ENCODE measurements around the gene ZMYND11.

The ZMYND11 gene

GRCh38 chr10:91313-91712 is 43.9 kb upstream of the ZMYND11 start:
- ChIA-PET CTCF (no interaction called here), POLR2A (no interaction called here)
- TF ChIP-seq, protein P1, sequence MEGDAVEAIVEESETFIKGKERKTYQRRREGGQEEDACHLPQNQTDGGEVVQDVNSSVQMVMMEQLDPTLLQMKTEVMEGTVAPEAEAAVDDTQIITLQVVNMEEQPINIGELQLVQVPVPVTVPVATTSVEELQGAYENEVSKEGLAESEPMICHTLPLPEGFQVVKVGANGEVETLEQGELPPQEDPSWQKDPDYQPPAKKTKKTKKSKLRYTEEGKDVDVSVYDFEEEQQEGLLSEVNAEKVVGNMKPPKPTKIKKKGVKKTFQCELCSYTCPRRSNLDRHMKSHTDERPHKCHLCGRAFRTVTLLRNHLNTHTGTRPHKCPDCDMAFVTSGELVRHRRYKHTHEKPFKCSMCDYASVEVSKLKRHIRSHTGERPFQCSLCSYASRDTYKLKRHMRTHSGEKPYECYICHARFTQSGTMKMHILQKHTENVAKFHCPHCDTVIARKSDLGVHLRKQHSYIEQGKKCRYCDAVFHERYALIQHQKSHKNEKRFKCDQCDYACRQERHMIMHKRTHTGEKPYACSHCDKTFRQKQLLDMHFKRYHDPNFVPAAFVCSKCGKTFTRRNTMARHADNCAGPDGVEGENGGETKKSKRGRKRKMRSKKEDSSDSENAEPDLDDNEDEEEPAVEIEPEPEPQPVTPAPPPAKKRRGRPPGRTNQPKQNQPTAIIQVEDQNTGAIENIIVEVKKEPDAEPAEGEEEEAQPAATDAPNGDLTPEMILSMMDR (IDR thresholded peaks at IDR 0.05; ENCODE audit: insufficient read depth, low read length, missing control alignments) = no peak
- no peak overlapping the region for H3K4me3 ChIP-seq (ENCODE audit: low read depth, low read length)
- no peak for DNase-seq (ENCODE audit: low read depth, low spot score)

DNA sequence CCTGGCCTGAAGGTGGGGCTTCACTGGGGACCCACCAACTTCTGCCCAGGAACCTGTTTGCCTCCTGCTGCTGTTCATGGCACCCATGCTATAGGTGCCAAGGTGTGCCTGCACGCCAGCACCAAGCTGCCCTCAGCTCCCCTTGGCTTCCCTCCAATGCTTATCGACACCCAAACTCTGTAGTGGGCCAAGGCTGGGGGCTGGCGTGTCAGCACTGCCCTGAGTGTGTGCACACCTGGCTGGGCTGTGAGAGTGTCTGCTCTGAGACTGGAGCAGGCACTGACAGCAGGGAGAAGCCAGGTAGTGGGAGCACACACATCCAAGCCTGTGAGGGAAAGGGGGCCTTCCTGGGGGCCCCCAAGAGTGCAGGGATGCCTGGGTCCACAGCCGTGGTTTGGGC is 43.1 kb upstream of the ZMYND11 start:
- no peak overlapping the region for H3K4me3 ChIP-seq (ENCODE audit: low read depth, low read length)
- ChIA-PET CTCF (no interaction called here), POLR2A (no interaction called here)
- TF ChIP-seq, protein P1 (IDR thresholded peaks at IDR 0.05; ENCODE audit: insufficient read depth, low read length, missing control alignments) = no peak
- no peak for DNase-seq (ENCODE audit: low read depth, low spot score)

DNA sequence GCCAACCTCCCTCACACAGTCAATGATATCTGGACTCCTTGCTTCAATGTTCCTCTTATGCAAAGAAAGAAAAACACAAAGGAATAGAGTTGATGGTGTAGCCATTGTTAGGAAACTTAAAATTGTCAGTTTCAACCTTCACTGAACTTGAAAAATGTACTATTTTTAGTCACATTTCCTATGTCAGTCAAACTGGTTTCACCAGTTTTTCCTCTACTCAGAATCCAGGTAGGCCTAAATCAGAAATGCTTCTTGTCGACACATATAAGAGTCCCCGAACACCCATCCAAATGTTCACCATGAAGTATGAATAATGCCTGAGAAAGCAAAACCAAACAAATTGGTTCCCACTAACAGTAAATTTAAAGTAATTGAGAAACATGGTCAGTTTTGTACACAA is 42.4 kb upstream of the ZMYND11 start:
- POLR2A ChIA-PET = no interaction called here
- TF ChIP-seq, protein P1 (IDR thresholded peaks at IDR 0.05; ENCODE audit: insufficient read depth, low read length, missing control alignments) = no peak
- CTCF ChIA-PET = no interaction called here
- no peak overlapping the region for H3K4me3 ChIP-seq (ENCODE audit: low read depth, low read length)
- DNase-seq (ENCODE audit: low read depth, low spot score) = no peak

DNA sequence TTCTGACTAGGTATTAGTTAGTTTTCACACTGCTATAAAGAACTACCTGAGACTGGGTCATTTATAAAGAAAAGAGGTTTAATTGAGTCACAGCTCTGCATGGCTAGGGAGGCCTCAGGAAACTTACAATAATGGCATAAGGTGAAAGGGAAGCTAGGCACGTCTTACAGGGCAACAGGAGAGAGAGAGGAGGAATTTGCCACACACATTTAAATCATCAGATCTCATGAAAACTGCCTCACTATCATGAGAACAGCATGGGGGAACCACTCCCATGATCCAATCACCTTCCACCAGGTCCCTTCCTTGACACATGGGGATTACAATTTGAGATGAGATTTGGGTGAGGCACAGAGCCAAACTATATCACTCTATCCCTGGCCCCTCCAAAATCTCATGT is 40.6 kb upstream of the ZMYND11 start:
- TF ChIP-seq, protein P1 (IDR thresholded peaks at IDR 0.05; ENCODE audit: insufficient read depth, low read length, missing control alignments) = no peak
- POLR2A ChIA-PET = no interaction called here
- no peak overlapping the region for H3K4me3 ChIP-seq (ENCODE audit: low read depth, low read length)
- no peak for DNase-seq (ENCODE audit: low read depth, low spot score)
- CTCF ChIA-PET = no interaction called here

GRCh38 chr10:95356-96115 is 39.7 kb upstream of the ZMYND11 start:
- ChIA-PET CTCF (no interaction called here), POLR2A (no interaction called here)
- DNase-seq (ENCODE audit: low read depth, low spot score) = no peak
- TF ChIP-seq, protein P1 (IDR thresholded peaks at IDR 0.05; ENCODE audit: insufficient read depth, low read length, missing control alignments) = no peak
- H3K4me3 ChIP-seq (ENCODE audit: low read depth, low read length) = no peak overlapping the region

DNA sequence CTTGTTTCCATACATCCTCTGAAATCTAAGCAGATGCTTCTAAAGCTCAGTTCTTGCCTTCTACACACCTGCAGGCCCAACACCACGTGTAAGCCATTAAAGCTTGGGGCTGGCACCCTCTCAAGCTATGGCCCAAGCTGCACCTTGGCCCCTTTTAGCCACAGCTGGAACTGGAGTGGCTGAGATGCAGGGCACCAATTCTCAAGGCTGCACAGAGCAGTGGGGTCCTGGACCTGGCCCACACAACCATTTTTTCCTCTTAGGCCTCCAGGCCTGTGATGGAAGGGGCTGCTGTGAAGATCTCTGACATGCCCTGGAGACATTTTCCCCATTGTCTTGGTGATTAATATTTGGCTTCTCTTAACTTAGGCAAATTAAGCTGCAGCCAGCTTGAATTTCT is 38.8 kb upstream of the ZMYND11 start:
- CTCF ChIA-PET = no interaction called here
- TF ChIP-seq, protein P1 (IDR thresholded peaks at IDR 0.05; ENCODE audit: insufficient read depth, low read length, missing control alignments) = no peak
- POLR2A ChIA-PET = no interaction called here

More for the DNA sequence above, 38.8 kb upstream of the ZMYND11 start:
- H3K4me3 ChIP-seq (ENCODE audit: low read depth, low read length) = no peak overlapping the region
- no peak for DNase-seq (ENCODE audit: low read depth, low spot score)

Data from AG04449 (cell line).